AG09319 (cell line): ENCODE measurements around the gene TYROBP.

Experiments
- DNase-seq: peaks from one replicate; pipeline ENCODE4 v3.0.0-alpha.2; 2010; ENCODE audit warnings: low read depth; ENCODE audit errors: extremely low read depth
- CTCF ChIP-seq: IDR thresholded peaks from 2 replicates; pipeline ENCODE4 v1.5.1; 2011; ENCODE audit warnings: low read depth, mild to moderate bottlenecking, inconsistent platforms, low read length, moderate library complexity

TYROBP gene

GRCh38 chr19:35937345-35938281 is 29.5 kb upstream of the TYROBP start:
- no peak for DNase-seq
- TF ChIP-seq CTCF, result no peak

DNA sequence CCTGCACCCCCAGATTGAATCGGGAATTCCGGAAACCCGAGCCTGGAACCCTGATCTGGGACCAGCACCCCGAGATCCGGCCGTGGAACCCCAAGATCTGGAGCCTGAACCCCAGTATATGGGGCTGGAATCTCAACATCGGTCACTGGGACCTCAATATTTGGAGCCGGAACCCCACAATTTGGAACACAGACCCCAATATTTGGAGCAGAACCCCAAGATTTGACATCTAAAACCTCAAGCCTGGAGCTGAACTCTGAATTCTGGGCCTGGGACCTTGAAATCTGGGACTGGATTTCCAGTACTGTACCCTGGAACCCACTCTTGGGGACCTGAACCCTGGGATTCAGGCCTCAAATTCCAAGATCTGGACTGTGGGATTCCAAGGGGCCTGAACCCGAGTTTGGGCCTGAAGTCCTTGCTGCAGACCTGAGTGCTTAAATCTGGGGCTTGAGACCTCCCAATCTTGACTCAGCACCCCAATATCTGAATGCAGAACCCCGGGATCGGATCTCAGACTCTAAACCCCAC is 28.7 kb upstream of the TYROBP start:
- no peak for DNase-seq
- no peak for TF ChIP-seq CTCF

DNA sequence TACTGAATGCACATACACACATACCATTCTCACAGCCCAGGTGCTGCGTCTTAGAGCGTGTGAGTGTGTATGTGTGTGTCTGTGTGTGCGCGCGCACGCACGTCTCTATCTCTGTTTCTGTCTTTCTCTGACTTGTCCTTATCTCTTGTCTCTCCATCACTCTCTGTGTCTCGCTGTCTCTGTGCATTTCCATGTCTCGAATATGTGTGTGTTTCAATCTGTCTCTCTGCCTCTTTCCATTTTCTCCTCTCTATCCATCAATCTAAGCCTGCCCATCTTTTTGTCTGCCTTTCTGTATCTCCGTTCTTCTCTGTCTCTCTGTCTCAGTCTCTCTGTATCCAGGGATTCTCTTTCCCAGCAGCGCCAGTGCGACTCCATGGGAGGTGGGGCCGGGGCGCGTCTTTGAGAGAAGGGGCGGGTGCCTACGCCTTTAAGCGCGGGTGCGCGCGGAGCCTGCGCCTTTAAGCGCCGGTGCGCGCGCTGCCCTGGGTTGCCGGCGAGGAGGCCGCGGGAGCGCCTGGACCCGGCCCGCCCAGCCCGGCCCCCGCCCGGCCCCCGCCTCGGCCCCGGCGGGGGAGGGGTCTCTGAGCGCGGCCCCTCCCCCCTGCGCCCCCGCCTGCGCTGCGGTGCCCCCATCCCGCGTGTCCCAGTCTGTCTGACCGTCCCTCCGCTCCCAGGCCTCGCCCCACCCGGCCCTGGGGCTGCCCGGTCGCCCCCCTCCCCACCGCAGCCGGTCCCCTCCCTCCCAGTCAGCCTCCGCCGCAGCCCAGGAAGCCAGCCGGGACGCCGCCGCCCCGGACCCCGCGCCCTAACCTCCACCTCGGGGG is 28.0 kb upstream of the TYROBP start, which contains the start of gene LRFN3:
Gene LRFN3 (plus strand): TSS at position 464 of the 827 bp plus-strand sequence. CDS start 3,052 bp downstream, outside the sequence.
- DNase-seq, result peak; percentile 14
- no peak for TF ChIP-seq CTCF

- no peak for DNase-seq
Observed at GRCh38 chr19:35932291-35932936, 24.3 kb upstream of the TYROBP start.

GRCh38 chr19:35931874-35932202 is 23.7 kb upstream of the TYROBP start:
- TF ChIP-seq CTCF, result no peak
- no peak for DNase-seq

More at GRCh38 chr19:35932291-35932936, 24.3 kb upstream of the TYROBP start:
- TF ChIP-seq CTCF, result no peak

DNA sequence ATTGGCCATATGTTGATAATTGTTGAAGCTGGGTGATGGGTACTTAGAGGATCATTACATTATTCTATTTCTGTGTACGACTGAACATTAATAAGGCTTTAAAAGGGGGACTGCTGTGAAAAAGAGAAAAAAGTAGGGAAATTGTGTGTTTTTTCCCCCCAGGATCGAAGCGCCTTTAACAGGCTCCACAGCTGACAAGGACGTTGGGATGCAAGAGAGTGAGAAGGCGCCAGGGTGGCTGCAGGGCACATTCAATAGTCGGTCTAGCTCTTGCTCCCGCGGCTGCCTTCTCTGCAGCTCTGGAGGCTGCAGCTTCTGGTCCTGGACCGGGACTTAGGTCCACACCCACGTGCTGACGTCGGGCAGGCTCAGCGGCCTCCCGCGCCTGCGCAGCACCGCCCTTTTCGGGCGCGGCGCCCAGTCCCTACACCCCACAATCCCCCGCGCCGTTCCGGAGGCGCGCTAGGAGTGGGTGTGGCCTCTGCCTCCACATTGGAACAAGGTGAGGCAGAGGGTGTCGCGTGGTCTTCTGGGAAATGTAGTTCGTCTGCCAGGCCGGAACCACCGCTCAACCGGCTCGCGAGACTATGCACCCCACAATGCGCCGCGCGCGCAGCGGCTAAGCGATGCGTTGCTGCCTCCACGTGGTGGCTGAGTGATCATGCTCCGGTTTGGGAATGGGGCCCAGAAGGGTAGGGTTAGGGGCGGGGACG is 23.2 kb upstream of the TYROBP start:
- peak; percentile 99 for DNase-seq
- peak; percentile 94 for TF ChIP-seq CTCF
